GM04503 (cell line): Measurements from ENCODE around the gene PPP2R2B.
"Not testable (repeated sequence)": the region's sequence is repeated elsewhere in the genome, so short reads cannot be mapped to it uniquely, and the experiment has no call there.

Source experiments
- DNase-seq: peaks from one replicate; pipeline ENCODE4 v3.0.0-alpha.2; 2012; ENCODE audit warnings: low read depth

PPP2R2B gene

GRCh38 chr5:146607659-146608332 lies 270.8 kb downstream of the PPP2R2B start:
- DNase-seq: no peak

- DNase-seq: no peak
Measured at GRCh38 chr5:146606893-146607292, 271.7 kb downstream of the PPP2R2B start.

- no peak for DNase-seq
Measured at GRCh38 chr5:146600376-146600775, 278.2 kb downstream of the PPP2R2B start.

- no peak for DNase-seq
Measured at GRCh38 chr5:146599261-146599660, 279.3 kb downstream of the PPP2R2B start.

- no peak for DNase-seq
Measured at GRCh38 chr5:146595088-146595487, 283.5 kb downstream of the PPP2R2B start.

GRCh38 chr5:146592352-146592751 lies 286.2 kb downstream of the PPP2R2B start:
- no peak for DNase-seq

GRCh38 chr5:146589028-146589345 lies 289.6 kb downstream of the PPP2R2B start:
- DNase-seq: no peak

- DNase-seq: no peak
Measured at GRCh38 chr5:146588331-146589027, 290.1 kb downstream of the PPP2R2B start.

GRCh38 chr5:146586752-146587151 lies 291.8 kb downstream of the PPP2R2B start:
- DNase-seq: no peak

GRCh38 chr5:146584750-146585149 lies 293.8 kb downstream of the PPP2R2B start:
- DNase-seq: no peak

GRCh38 chr5:146582051-146582596 lies 296.4 kb downstream of the PPP2R2B start:
- no peak for DNase-seq

GRCh38 chr5:146580237-146580636 lies 298.3 kb downstream of the PPP2R2B start:
- no peak for DNase-seq

- no peak for DNase-seq
Measured at GRCh38 chr5:146574713-146575112, 303.8 kb downstream of the PPP2R2B start.

GRCh38 chr5:146568161-146568560 lies 310.4 kb downstream of the PPP2R2B start:
- no peak for DNase-seq

GRCh38 chr5:146565764-146566367 lies 312.7 kb downstream of the PPP2R2B start:
- peak; percentile 27 for DNase-seq

GRCh38 chr5:146564007-146564762 lies 314.4 kb downstream of the PPP2R2B start:
- DNase-seq: no peak

- no peak for DNase-seq
Measured at GRCh38 chr5:146562461-146562860, 316.1 kb downstream of the PPP2R2B start.

GRCh38 chr5:146561711-146562110 lies 316.8 kb downstream of the PPP2R2B start:
- DNase-seq: peak; percentile 29

GRCh38 chr5:146560205-146560812 lies 318.2 kb downstream of the PPP2R2B start:
- peak; percentile 31 for DNase-seq

- not testable (repeated sequence) for DNase-seq
Measured at GRCh38 chr5:146556884-146557283, 321.7 kb downstream of the PPP2R2B start.

- DNase-seq: no peak
Measured at GRCh38 chr5:146553446-146553845, 325.1 kb downstream of the PPP2R2B start.

GRCh38 chr5:146549615-146550014 lies 328.9 kb downstream of the PPP2R2B start:
- no peak for DNase-seq
